Vagina (tissue), 2 donors: ENCODE measurements around the gene SLC26A6. TPM values are rescaled to one million over a fixed set of nuclear protein-coding genes. Genes with fewer than 3 reads are reported as not detected.

Experiments used
- DNase-seq, 2 donors: peaks; one replicate each; pipeline ENCODE4 v3.0.0-alpha.2; 2017; ENCODE audit errors: extremely low spot score in 2 of 2
- H3K27ac ChIP-seq: fragments of 200-600 bp; sonication (generic); one replicate; pipeline ENCODE4 v1.5.1; 2019
- H3K27me3 ChIP-seq: fragments of 200-600 bp; sonication (generic); one replicate; pipeline ENCODE4 v1.5.1; 2019
- H3K36me3 ChIP-seq, 2 donors: fragments of 200-600 bp; sonication (generic); one replicate each; pipeline ENCODE4 v1.5.1; 2017 to 2019
- H3K4me1 ChIP-seq: fragments of 200-600 bp; sonication (generic); one replicate; pipeline ENCODE4 v1.5.1; 2019
- H3K4me3 ChIP-seq, 2 donors: fragments of 200-600 bp; sonication (generic); 1 replicate in 1 of 2; 2 replicates in 1 of 2; pipeline ENCODE4 v1.5.1; 2016 to 2019
- H3K9me3 ChIP-seq: fragments of 200-600 bp; sonication (generic); one replicate; pipeline ENCODE4 v1.5.1; 2019
- POLR2A ChIP-seq, 2 donors: fragments of 450-650 bp; IDR thresholded peaks; one replicate each; pipeline ENCODE4 v1.6.1; 2017; ENCODE audit warnings: antibody characterized with exemption in 2 of 2, mild to moderate bottlenecking in 2 of 2, moderate library complexity in 2 of 2
- POLR2AphosphoS5 ChIP-seq, 2 donors: sonication (generic); formaldehyde crosslinking; IDR thresholded peaks; one replicate each; pipeline ENCODE4 v1.9.0; 2017; ENCODE audit warnings: antibody characterized with exemption in 2 of 2, mild to moderate bottlenecking in 2 of 2, low read depth in 1 of 2; ENCODE audit not compliant: insufficient read depth in 1 of 2
- intact Hi-C: fragments of 100-400 bp; cut with DNase I; formaldehyde crosslinking; loops from one replicate; pipeline ENCODE4 v1.15.1; 2023
- total RNA-seq: library from RNA; depleted of rRNA; stranded (reverse); fragments of >200 nt; gene quantifications from one replicate; pipeline ENCODE4 v1.2.3, GENCODE V29; 2016
- TF ChIP-seq, protein P1 (sequence below), 3 experiments: fragments of 450-650 bp in 2 of 3; fragments of 200-600 bp in 1 of 3; sonication (generic) in 1 of 3; IDR thresholded peaks; one replicate each; pipeline ENCODE4 v1.5.1; 2017 to 2019; ENCODE audit warnings: antibody characterized with exemption in 3 of 3, mild to moderate bottlenecking in 2 of 3, moderate library complexity in 2 of 3

The SLC26A6 gene
- total RNA-seq, 1 donor from 2014 or later = 35.1 TPM

DNA sequence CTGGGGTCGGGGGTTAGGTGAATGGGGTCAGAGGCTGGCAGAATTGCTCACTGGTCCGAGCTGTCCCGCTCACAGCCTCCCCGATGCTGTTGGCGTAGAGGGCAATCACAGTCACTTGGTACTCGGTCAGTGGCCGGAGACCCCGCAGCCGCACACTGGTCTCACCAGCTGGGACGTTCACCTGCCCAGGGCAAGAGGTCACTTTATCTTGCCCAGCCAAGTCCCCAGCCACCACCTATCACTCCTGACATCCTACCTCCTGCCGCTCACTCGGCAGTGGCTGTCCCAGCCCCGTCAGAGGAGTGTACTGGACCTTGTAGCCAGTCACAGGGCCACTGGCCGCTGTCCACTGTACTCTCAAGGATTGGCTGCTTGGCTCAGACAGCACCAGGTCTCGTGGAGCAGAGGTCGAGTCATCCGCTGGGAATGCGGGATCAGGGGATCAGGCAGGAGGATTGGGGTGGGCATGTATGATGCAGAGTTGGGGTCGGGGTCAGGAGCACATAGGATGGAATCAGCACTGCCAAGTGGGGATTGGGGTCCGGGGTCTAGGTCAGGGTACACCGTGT is 42.7 kb downstream of the SLC26A6 start:
- Histone ChIP-seq H3K27me3 (no peaks in the 10 kb centered on the region), H3K4me1 (peaks cover 48% of the 10 kb centered on the region), H3K36me3 (peaks cover 0 to 13% of the 10 kb centered on the region in 2 donors), H3K9me3 (no peaks in the 10 kb centered on the region), H3K27ac (no peak overlapping the region), H3K4me3 (no peak overlapping the region)
- DNase-seq = no peak
- TF ChIP-seq, protein P1, sequence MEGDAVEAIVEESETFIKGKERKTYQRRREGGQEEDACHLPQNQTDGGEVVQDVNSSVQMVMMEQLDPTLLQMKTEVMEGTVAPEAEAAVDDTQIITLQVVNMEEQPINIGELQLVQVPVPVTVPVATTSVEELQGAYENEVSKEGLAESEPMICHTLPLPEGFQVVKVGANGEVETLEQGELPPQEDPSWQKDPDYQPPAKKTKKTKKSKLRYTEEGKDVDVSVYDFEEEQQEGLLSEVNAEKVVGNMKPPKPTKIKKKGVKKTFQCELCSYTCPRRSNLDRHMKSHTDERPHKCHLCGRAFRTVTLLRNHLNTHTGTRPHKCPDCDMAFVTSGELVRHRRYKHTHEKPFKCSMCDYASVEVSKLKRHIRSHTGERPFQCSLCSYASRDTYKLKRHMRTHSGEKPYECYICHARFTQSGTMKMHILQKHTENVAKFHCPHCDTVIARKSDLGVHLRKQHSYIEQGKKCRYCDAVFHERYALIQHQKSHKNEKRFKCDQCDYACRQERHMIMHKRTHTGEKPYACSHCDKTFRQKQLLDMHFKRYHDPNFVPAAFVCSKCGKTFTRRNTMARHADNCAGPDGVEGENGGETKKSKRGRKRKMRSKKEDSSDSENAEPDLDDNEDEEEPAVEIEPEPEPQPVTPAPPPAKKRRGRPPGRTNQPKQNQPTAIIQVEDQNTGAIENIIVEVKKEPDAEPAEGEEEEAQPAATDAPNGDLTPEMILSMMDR (IDR thresholded peaks at IDR 0.05) = no peak
- TF ChIP-seq POLR2A (IDR thresholded peaks at IDR 0.05) (no peak), POLR2AphosphoS5 (IDR thresholded peaks at IDR 0.05; ENCODE audit: insufficient read depth in 1 of 2, low read depth in 1 of 2) (no peak)
- intact Hi-C loops = no loop called here

GRCh38 chr3:48591886-48592518 is 43.3 kb downstream of the SLC26A6 start:
- DNase-seq = no peak
- H3K4me3 ChIP-seq = no peak overlapping the region
- no peaks in the 10 kb centered on the region for H3K9me3 ChIP-seq
- peaks cover 42% of the 10 kb centered on the region for H3K4me1 ChIP-seq
- peaks cover 0 to 15% of the 10 kb centered on the region in 2 donors for H3K36me3 ChIP-seq
- TF ChIP-seq POLR2A (IDR thresholded peaks at IDR 0.05) (no peak), POLR2AphosphoS5 (IDR thresholded peaks at IDR 0.05; ENCODE audit: insufficient read depth in 1 of 2, low read depth in 1 of 2) (no peak)
- TF ChIP-seq, protein P1 (IDR thresholded peaks at IDR 0.05) = no peak
- intact Hi-C loops = no loop called here
- H3K27me3 ChIP-seq = no peaks in the 10 kb centered on the region
- H3K27ac ChIP-seq = no peak overlapping the region

GRCh38 chr3:48591436-48591835 is 43.8 kb downstream of the SLC26A6 start:
- no peak for DNase-seq
- Histone ChIP-seq H3K36me3 (peaks cover 0 to 20% of the 10 kb centered on the region in 2 donors), H3K9me3 (no peaks in the 10 kb centered on the region), H3K4me3 (no peak overlapping the region), H3K27ac (no peak overlapping the region), H3K27me3 (no peaks in the 10 kb centered on the region), H3K4me1 (peaks cover 36% of the 10 kb centered on the region)
- TF ChIP-seq POLR2A (IDR thresholded peaks at IDR 0.05) (no peak), POLR2AphosphoS5 (IDR thresholded peaks at IDR 0.05; ENCODE audit: insufficient read depth in 1 of 2, low read depth in 1 of 2) (no peak)
- TF ChIP-seq, protein P1 (IDR thresholded peaks at IDR 0.05) = no peak
- intact Hi-C loops = no loop called here

DNA sequence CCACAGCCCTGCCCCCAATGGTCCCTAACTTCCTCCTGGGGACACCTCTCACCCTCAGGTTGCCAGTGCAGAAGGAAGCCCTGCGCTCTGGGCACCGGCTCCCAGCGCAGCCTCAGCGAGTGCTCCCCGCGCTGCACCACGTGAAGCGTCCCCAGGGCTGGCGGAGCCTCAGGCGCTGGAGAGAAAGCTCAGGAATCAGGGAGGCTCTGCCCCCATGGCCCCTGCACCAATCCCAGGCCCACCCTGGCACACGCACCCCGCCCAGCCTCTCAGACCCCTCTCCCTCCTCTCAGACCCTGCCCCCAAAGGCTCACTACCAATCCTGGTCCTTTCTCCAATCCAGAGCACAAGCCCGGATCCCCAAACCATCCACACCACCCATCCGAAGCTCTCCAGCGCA is 47.0 kb downstream of the SLC26A6 start:
- Histone ChIP-seq H3K4me3 (no peak overlapping the region), H3K9me3 (no peaks in the 10 kb centered on the region), H3K4me1 (peaks cover 5% of the 10 kb centered on the region), H3K27me3 (no peaks in the 10 kb centered on the region), H3K27ac (no peak overlapping the region), H3K36me3 (peaks cover 0 to 34% of the 10 kb centered on the region in 2 donors)
- TF ChIP-seq POLR2A (IDR thresholded peaks at IDR 0.05) (no peak), POLR2AphosphoS5 (IDR thresholded peaks at IDR 0.05; ENCODE audit: insufficient read depth in 1 of 2, low read depth in 1 of 2) (no peak)
- TF ChIP-seq, protein P1 (IDR thresholded peaks at IDR 0.05) = no peak
- intact Hi-C loops = no loop called here
- no peak for DNase-seq

DNA sequence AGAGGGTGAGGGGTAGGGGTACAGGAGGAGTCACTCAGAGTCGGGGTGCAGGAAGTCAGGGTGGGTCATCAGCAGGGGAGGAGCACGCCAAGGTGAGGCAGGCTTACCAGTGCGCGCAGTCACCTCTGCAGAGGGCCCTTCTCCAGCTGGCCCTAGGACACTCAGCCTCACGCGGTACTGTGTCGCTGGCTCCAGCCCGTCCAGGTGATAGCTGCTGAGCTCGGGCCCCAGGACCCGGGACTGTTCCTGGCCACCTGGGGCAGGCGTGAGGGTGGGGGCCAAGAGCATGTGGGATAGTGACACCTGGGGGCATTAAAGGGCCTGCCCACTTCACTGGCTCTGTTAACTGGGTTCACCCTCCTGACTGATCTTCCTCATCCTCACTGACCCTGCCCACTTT is 47.6 kb downstream of the SLC26A6 start:
- H3K36me3 ChIP-seq = peaks cover 0 to 37% of the 10 kb centered on the region in 2 donors
- intact Hi-C loops = no loop called here
- H3K4me1 ChIP-seq = peaks cover 3% of the 10 kb centered on the region

More for the DNA sequence above, 47.6 kb downstream of the SLC26A6 start:
- DNase-seq = no peak
- Histone ChIP-seq H3K4me3 (no peak overlapping the region), H3K9me3 (no peaks in the 10 kb centered on the region), H3K27me3 (no peaks in the 10 kb centered on the region), H3K27ac (no peak overlapping the region)
- TF ChIP-seq POLR2A (IDR thresholded peaks at IDR 0.05) (no peak), POLR2AphosphoS5 (IDR thresholded peaks at IDR 0.05; ENCODE audit: insufficient read depth in 1 of 2, low read depth in 1 of 2) (no peak)
- TF ChIP-seq, protein P1 (IDR thresholded peaks at IDR 0.05) = no peak
